GM19467 (cell line): ENCODE measurements around the gene UNC50.

Source experiments
- ATAC-seq: cut with Tn5 transposase; IDR thresholded peaks from one replicate; pipeline ENCODE4 v1.9.1; 2021; ENCODE audit warnings: mild to moderate bottlenecking, moderate library complexity; ENCODE audit not compliant: unreplicated experiment

UNC50 gene

GRCh38 chr2:98663511-98664090 is 55.2 kb downstream of the UNC50 start:
- ATAC-seq, result no peak

DNA sequence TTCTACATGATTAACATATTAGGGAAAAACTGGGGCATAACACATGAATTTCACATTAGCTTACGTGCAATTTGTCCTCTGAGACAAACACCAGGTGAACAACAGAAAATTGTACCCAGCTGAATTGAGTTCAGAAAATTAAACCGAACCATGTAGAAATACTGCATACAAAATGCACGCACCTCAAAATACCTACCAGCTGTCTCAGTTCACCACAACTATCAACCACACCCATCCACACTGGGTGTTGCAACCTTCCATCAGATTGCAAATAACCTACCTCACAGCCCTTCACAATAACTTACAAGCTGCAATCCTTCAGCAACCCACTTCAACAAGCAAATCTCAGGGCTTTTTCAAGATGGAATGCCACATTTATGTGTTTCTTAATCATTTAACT is 55.9 kb downstream of the UNC50 start:
- ATAC-seq, result no peak

GRCh38 chr2:98665677-98666076 is 57.3 kb downstream of the UNC50 start:
- no peak for ATAC-seq
